Loucy (cell line): Measurements from ENCODE around the gene ALDH7A1.

Experiments
- EZH2phosphoT487 ChIP-seq: fragments of 200-600 bp; IDR thresholded peaks from 2 replicates; pipeline ENCODE4 v1.6.1; 2018; ENCODE audit warnings: antibody characterized with exemption, mild to moderate bottlenecking, moderate library complexity, borderline replicate concordance
- TF ChIP-seq, protein P1 (sequence below): fragments of 200-600 bp; sonication (generic); conservative IDR thresholded peaks from 2 replicates; pipeline ENCODE4 v1.5.1; 2014; ENCODE audit warnings: mild to moderate bottlenecking, antibody characterized with exemption, low read length

DNA sequence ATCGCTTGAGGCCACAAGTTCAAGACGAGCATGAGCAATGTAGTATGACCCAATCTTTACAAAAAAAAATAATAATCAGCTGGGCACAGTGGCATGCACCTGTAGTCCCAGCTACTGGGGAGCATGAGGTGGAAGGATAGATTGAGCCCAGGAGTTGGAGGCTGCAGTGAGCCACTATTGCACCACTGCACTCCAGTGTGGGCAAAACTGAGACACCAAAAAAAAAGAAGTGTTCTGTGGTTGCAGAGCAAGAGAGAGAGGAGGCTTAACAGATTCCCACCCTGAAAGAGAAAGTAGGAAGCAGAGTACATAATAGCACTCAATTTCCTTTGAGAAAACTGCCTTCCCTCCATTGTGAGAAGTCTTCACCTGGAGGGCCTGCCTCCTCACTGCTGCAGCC is 52.6 kb downstream of the ALDH7A1 start:
- TF ChIP-seq EZH2phosphoT487 = no peak
- TF ChIP-seq, protein P1, sequence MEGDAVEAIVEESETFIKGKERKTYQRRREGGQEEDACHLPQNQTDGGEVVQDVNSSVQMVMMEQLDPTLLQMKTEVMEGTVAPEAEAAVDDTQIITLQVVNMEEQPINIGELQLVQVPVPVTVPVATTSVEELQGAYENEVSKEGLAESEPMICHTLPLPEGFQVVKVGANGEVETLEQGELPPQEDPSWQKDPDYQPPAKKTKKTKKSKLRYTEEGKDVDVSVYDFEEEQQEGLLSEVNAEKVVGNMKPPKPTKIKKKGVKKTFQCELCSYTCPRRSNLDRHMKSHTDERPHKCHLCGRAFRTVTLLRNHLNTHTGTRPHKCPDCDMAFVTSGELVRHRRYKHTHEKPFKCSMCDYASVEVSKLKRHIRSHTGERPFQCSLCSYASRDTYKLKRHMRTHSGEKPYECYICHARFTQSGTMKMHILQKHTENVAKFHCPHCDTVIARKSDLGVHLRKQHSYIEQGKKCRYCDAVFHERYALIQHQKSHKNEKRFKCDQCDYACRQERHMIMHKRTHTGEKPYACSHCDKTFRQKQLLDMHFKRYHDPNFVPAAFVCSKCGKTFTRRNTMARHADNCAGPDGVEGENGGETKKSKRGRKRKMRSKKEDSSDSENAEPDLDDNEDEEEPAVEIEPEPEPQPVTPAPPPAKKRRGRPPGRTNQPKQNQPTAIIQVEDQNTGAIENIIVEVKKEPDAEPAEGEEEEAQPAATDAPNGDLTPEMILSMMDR = no peak
